GM23338 (cell line): Measurements from ENCODE around the gene JAKMIP2. TPM values are rescaled to one million over a fixed set of nuclear protein-coding genes. Genes with fewer than 3 reads are reported as not detected.

Experiments used
- ATAC-seq: fragments of 200-7000 bp; cut with Tn5 transposase; 3 replicates; pipeline ENCODE4 v1.9.1; 2020
- DNase-seq: peaks from one replicate; pipeline ENCODE4 v3.0.0-alpha.2; 2015; ENCODE audit warnings: low spot score
- H2AFZ ChIP-seq: fragments of 200-600 bp; sonication (generic); 2 replicates; pipeline ENCODE4 v1.8.0; 2016; ENCODE audit warnings: antibody characterized with exemption, mild to moderate bottlenecking, moderate library complexity
- H3F3A ChIP-seq: fragments of 200-600 bp; sonication (generic); replicated peaks from 2 replicates; pipeline ENCODE4 v1.8.0; 2017; ENCODE audit warnings: antibody characterized with exemption, mixed run types, low read depth
- H3K27ac ChIP-seq: fragments of 200-600 bp; sonication (generic); 2 replicates; pipeline ENCODE4 v1.6.1; 2016; ENCODE audit warnings: low read depth
- H3K27me3 ChIP-seq: fragments of 200-600 bp; sonication (generic); 2 replicates; pipeline ENCODE4 v1.8.0; 2016; ENCODE audit warnings: mild to moderate bottlenecking, mixed run types, moderate library complexity; ENCODE audit not compliant: insufficient read depth
- H3K36me3 ChIP-seq: fragments of 200-600 bp; sonication (generic); 2 replicates; pipeline ENCODE4 v1.8.0; 2016; ENCODE audit warnings: mild to moderate bottlenecking; ENCODE audit not compliant: insufficient read depth
- H3K4me1 ChIP-seq: fragments of 200-600 bp; sonication (generic); 2 replicates; pipeline ENCODE4 v1.8.0; 2016; ENCODE audit warnings: mild to moderate bottlenecking, moderate library complexity; ENCODE audit not compliant: insufficient read depth
- H3K4me2 ChIP-seq: fragments of 200-600 bp; sonication (generic); 2 replicates; pipeline ENCODE4 v1.7.1; 2017; ENCODE audit warnings: mixed run types
- H3K4me3 ChIP-seq: fragments of 200-600 bp; sonication (generic); 2 replicates; pipeline ENCODE4 v1.6.1; 2016; ENCODE audit warnings: mixed run types
- H3K79me2 ChIP-seq: fragments of 200-600 bp; sonication (generic); replicated peaks from 2 replicates; pipeline ENCODE4 v1.8.0; 2017; ENCODE audit warnings: mild to moderate bottlenecking; ENCODE audit not compliant: insufficient read depth
- H3K9me2 ChIP-seq: fragments of 200-600 bp; sonication (generic); 2 replicates; pipeline ENCODE4 v1.8.0; 2017; ENCODE audit not compliant: insufficient read depth
- H4K20me1 ChIP-seq: fragments of 200-600 bp; sonication (generic); replicated peaks from 2 replicates; pipeline ENCODE4 v1.8.0; 2017; ENCODE audit warnings: mild to moderate bottlenecking; ENCODE audit not compliant: insufficient read depth
- H3K27ac Mint-ChIP-seq: 2 replicates; pipeline ENCODE4 v1.8.0; 2020; ENCODE audit warnings: inconsistent platforms, mild to moderate bottlenecking, moderate library complexity, mixed read lengths
- H3K27me3 Mint-ChIP-seq: 3 replicates; pipeline ENCODE4 v1.8.0; 2022; ENCODE audit warnings: low read depth, mild to moderate bottlenecking, moderate library complexity, mixed read lengths, inconsistent platforms; ENCODE audit not compliant: insufficient read depth, poor library complexity
- H3K36me3 Mint-ChIP-seq: 3 replicates; pipeline ENCODE4 v1.8.0; 2021; ENCODE audit warnings: low read depth, mild to moderate bottlenecking, inconsistent platforms, moderate library complexity, mixed read lengths
- H3K4me1 Mint-ChIP-seq: 3 replicates; pipeline ENCODE4 v1.8.0; 2020; ENCODE audit warnings: mild to moderate bottlenecking, inconsistent platforms, mixed read lengths
- H3K4me3 Mint-ChIP-seq: 3 replicates; pipeline ENCODE4 v1.8.0; 2021; ENCODE audit warnings: moderate library complexity, mild to moderate bottlenecking, inconsistent platforms, mixed read lengths
- H3K9me3 Mint-ChIP-seq: 3 replicates; pipeline ENCODE4 v1.8.0; 2020; ENCODE audit warnings: moderate library complexity, mild to moderate bottlenecking, inconsistent platforms, mixed read lengths
- CREB1 ChIP-seq: fragments of 250-450 bp; sonication (Bioruptor Pico); IDR thresholded peaks from 2 replicates; pipeline ENCODE4 v1.5.0; 2020; ENCODE audit warnings: low read depth, mild to moderate bottlenecking, moderate library complexity
- CTCF ChIP-seq, 2 experiments: fragments of 200-600 bp in 1 of 2; sonication (generic) in 1 of 2; conservative IDR thresholded peaks; 2 replicates each; pipeline versions ENCODE4 v1.5.1 to v1.6.1; 2016 to 2017; ENCODE audit warnings: antibody characterized with exemption in 2 of 2, low read depth in 2 of 2, mild to moderate bottlenecking in 2 of 2, moderate library complexity in 1 of 2
- ETS1 ChIP-seq: IDR thresholded peaks from 2 replicates; pipeline ENCODE4 v1.6.1; 2016; ENCODE audit warnings: antibody characterized with exemption
- EZH2 ChIP-seq: fragments of 200-600 bp; sonication (generic); IDR thresholded peaks from one replicate; pipeline ENCODE4 v1.8.0; 2017; ENCODE audit warnings: antibody characterized with exemption, mild to moderate bottlenecking, low read depth; ENCODE audit not compliant: unreplicated experiment
- EZH2phosphoT487 ChIP-seq: fragments of 200-600 bp; sonication (generic); IDR thresholded peaks from one replicate; pipeline ENCODE4 v1.8.1; 2018; ENCODE audit warnings: antibody characterized with exemption; ENCODE audit not compliant: unreplicated experiment
- JUNB ChIP-seq: IDR thresholded peaks from one replicate; pipeline ENCODE4 v1.6.1; 2016; ENCODE audit warnings: antibody characterized with exemption; ENCODE audit not compliant: unreplicated experiment
- NANOG ChIP-seq: IDR thresholded peaks from 2 replicates; pipeline ENCODE4 v1.6.1; 2016; ENCODE audit warnings: antibody characterized with exemption, borderline replicate concordance
- POLR2AphosphoS5 ChIP-seq: IDR thresholded peaks from 2 replicates; pipeline ENCODE4 v1.6.1; 2016; ENCODE audit warnings: antibody characterized with exemption, low read depth
- REST ChIP-seq: IDR thresholded peaks from one replicate; pipeline ENCODE4 v1.6.1; 2018; ENCODE audit warnings: antibody characterized with exemption; ENCODE audit not compliant: unreplicated experiment
- STAT1 ChIP-seq: IDR thresholded peaks from one replicate; pipeline ENCODE4 v1.6.1; 2016; ENCODE audit warnings: antibody characterized with exemption; ENCODE audit not compliant: unreplicated experiment
- ZNF114 ChIP-seq: fragments of 250-450 bp; sonication (Bioruptor Pico); IDR thresholded peaks from 2 replicates; pipeline ENCODE4 v1.5.0; 2020; ENCODE audit warnings: mild to moderate bottlenecking, moderate library complexity
- ZNF331 ChIP-seq: fragments of 250-450 bp; sonication (Bioruptor Pico); IDR thresholded peaks from 2 replicates; pipeline ENCODE4 v1.5.0; 2020; ENCODE audit warnings: low read depth, mild to moderate bottlenecking, moderate library complexity
- ZNF462 ChIP-seq: fragments of 250-450 bp; sonication (Bioruptor Pico); IDR thresholded peaks from 2 replicates; pipeline ENCODE4 v1.5.0; 2020; ENCODE audit warnings: mild to moderate bottlenecking, moderate library complexity
- polyA plus RNA-seq: library from polyadenylated mRNA; unstranded; fragments of >200 nt; fragmentation: Nextera tagmentation; extraction: Ambion mirVana; gene quantifications from 2 replicates; pipeline ENCODE4 v1.2.1, GENCODE V29; 2016
- total RNA-seq: library from RNA; depleted of rRNA; stranded (reverse); fragments of >200 nt; shearing (Covaris generic); gene quantifications from 2 replicates; pipeline ENCODE4 v1.2.3, GENCODE V29; 2014

JAKMIP2 gene
- total and polyA plus RNA-seq, 2 experiments from 2014 or later: 20.5 to 27.2 TPM

DNA sequence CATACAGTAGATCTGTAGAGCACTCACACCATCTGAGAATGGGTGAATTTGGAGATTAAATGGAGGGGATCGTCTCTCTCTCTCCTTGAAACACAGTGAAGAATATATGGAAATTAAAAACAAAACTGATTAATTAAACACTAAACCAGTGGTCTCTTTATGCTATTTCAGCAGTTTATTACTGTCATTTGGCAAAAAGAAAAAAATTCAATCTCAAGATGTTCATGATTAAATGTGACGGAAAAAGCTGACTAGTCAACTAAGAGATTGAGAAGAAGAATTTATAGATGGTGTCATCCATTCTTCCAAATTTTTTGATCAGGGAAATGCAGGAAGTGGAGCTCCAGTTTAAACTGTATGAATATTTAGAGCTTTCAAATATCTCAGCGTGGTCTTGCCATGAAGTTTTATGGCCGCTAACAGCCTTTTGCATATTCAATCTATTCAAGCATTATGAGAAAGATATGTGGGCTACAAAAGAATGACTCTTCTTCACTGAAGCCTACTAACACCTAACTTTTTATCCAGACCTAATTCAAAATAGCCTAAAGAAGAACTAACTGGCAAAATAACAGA, 151.0 kb downstream of the JAKMIP2 start:
- Mint-ChIP-seq H3K27ac (peak overlapping the region; percentile 12; the same call in 1 of the 2 replicates), H3K4me1 (peaks cover 11% of the 10 kb centered on the region), H3K9me3 (no peaks in the 10 kb centered on the region), H3K4me3 (no peak overlapping the region), H3K27me3 (peaks cover under 1% of the 10 kb centered on the region), H3K36me3 (peaks cover 16% of the 10 kb centered on the region)
- H3K4me1 ChIP-seq: peaks cover 19% of the 10 kb centered on the region
- ATAC-seq (no peak), DNase-seq (no peak)
- no peaks in the 10 kb centered on the region for H3K27me3 ChIP-seq
- H3F3A ChIP-seq: no peaks in the 10 kb centered on the region
- 0 out of 2 replicates have a peak overlapping the region, but pooled peaks have one; percentile 3 for H3K27ac ChIP-seq
- H2AFZ ChIP-seq: no peak overlapping the region
- H3K79me2 ChIP-seq: no peaks in the 10 kb centered on the region
- TF ChIP-seq ETS1 (no peak), ZNF114 (CRISPR knock-in tag) (no peak), REST (no peak), CTCF (conservative IDR thresholded peaks at IDR 0.05; ENCODE audit: low read depth in 2 of 2) (no peak), JUNB (no peak), CREB1 (CRISPR knock-in tag) (no peak), STAT1 (no peak), EZH2 (no peak), ZNF331 (CRISPR knock-in tag) (no peak), POLR2AphosphoS5 (no peak), ZNF462 (CRISPR knock-in tag) (no peak), EZH2phosphoT487 (no peak), NANOG (no peak)
- H3K9me2 ChIP-seq: no peaks in the 10 kb centered on the region
- H3K4me2 ChIP-seq: no peak overlapping the region
- no peaks in the 10 kb centered on the region for H3K36me3 ChIP-seq
- no peaks in the 10 kb centered on the region for H4K20me1 ChIP-seq
- H3K4me3 ChIP-seq: no peak overlapping the region
